Progenitor cell of endocrine pancreas (in vitro differentiated cells): ENCODE data around the gene ZNF33B. TPM values are rescaled to one million over a fixed set of nuclear protein-coding genes. Genes with fewer than 3 reads are reported as not detected.

ENCODE experiments used
- DNase-seq: peaks from one replicate; pipeline ENCODE4 v3.0.0; 2021; ENCODE audit warnings: low spot score; ENCODE audit not compliant: unreplicated experiment
- H3K27ac Mint-ChIP-seq: 2 replicates; pipeline ENCODE4 v1.8.0; 2021; ENCODE audit warnings: mild to moderate bottlenecking, moderate library complexity, mixed read lengths
- H3K27me3 Mint-ChIP-seq: 2 replicates; pipeline ENCODE4 v1.8.0; 2021; ENCODE audit warnings: mixed read lengths
- H3K36me3 Mint-ChIP-seq: 2 replicates; pipeline ENCODE4 v1.8.0; 2022; ENCODE audit warnings: mixed read lengths; ENCODE audit not compliant: insufficient read depth
- H3K4me1 Mint-ChIP-seq: 2 replicates; pipeline ENCODE4 v1.8.0; 2021; ENCODE audit warnings: low read depth, mixed read lengths
- H3K4me3 Mint-ChIP-seq: 2 replicates; pipeline ENCODE4 v1.8.0; 2021; ENCODE audit warnings: low read depth, mild to moderate bottlenecking, moderate library complexity, mixed read lengths
- H3K9me3 Mint-ChIP-seq: 2 replicates; pipeline ENCODE4 v1.8.0; 2021; ENCODE audit warnings: low read depth, mixed read lengths
- total RNA-seq: library from RNA; stranded (reverse); gene quantifications from 2 replicates; pipeline ENCODE4 v1.2.1, GENCODE V29; 2021
- TF ChIP-seq, protein P1 (sequence below): fragments of 200-600 bp; sonication (generic); IDR thresholded peaks from one replicate; pipeline ENCODE4 v1.5.0; 2021; ENCODE audit warnings: antibody characterized with exemption, mild to moderate bottlenecking; ENCODE audit not compliant: unreplicated experiment

The ZNF33B gene
- total RNA-seq, 1 donor from 2014 or later: 54.7 TPM

DNA sequence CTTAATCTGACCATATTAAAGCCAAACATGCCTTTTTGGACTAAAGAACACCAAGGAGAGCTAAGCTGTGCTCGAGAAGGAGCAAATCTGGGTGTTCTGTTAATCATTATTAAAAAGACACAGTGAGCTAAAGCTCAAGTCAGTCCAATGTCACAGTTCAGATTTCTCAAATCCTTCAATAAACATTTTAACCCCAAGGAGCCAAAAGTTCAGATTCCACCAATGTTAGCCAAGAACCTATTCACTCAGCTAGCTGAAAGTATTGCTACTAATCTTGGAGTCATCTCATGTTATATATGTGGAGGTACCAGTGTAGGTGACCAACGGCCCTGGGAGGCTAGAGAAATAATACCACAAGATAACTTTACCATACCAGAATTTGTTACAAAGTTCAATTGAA lies 14.5 kb upstream of the ZNF33B start:
- H3K27me3 Mint-ChIP-seq: no peaks in the 10 kb centered on the region
- no peak overlapping the region for H3K4me3 Mint-ChIP-seq
- no peak overlapping the region for H3K27ac Mint-ChIP-seq
- peaks cover 43% of the 10 kb centered on the region for H3K9me3 Mint-ChIP-seq
- no peak for DNase-seq
- TF ChIP-seq, protein P1, sequence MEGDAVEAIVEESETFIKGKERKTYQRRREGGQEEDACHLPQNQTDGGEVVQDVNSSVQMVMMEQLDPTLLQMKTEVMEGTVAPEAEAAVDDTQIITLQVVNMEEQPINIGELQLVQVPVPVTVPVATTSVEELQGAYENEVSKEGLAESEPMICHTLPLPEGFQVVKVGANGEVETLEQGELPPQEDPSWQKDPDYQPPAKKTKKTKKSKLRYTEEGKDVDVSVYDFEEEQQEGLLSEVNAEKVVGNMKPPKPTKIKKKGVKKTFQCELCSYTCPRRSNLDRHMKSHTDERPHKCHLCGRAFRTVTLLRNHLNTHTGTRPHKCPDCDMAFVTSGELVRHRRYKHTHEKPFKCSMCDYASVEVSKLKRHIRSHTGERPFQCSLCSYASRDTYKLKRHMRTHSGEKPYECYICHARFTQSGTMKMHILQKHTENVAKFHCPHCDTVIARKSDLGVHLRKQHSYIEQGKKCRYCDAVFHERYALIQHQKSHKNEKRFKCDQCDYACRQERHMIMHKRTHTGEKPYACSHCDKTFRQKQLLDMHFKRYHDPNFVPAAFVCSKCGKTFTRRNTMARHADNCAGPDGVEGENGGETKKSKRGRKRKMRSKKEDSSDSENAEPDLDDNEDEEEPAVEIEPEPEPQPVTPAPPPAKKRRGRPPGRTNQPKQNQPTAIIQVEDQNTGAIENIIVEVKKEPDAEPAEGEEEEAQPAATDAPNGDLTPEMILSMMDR: no peak
- H3K4me1 Mint-ChIP-seq: no peaks in the 10 kb centered on the region
- H3K36me3 Mint-ChIP-seq: no peaks in the 10 kb centered on the region

- peaks cover 1% of the 10 kb centered on the region for H3K4me1 Mint-ChIP-seq
- no peaks in the 10 kb centered on the region for H3K36me3 Mint-ChIP-seq
- no peak overlapping the region for H3K27ac Mint-ChIP-seq
- TF ChIP-seq, protein P1: no peak
- no peak for DNase-seq
- no peaks in the 10 kb centered on the region for H3K27me3 Mint-ChIP-seq
- peaks cover 39% of the 10 kb centered on the region for H3K9me3 Mint-ChIP-seq
- H3K4me3 Mint-ChIP-seq: no peak overlapping the region
These were observed 12.0 kb upstream of the ZNF33B start for GRCh38 chr10:42650374-42650773.

DNA sequence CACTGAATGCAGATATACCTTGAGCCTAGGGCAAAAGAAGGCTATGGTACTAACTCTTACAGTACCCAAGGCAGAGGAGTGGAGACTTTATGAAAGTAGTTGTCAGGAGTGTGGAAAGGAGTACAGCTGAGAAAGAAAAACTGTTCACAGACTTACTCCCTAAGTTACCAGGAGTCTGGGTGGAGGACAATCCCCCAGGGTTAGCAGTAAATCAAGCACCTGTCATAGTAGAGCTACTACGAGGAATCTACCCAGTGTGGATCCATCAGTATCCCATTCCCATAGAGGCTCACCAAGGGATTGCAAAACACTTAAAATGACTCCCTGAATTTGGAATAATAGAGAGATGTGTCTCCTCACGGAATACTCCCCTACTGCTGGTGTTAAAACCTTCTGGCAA lies 10.1 kb upstream of the ZNF33B start:
- H3K36me3 Mint-ChIP-seq: no peaks in the 10 kb centered on the region
- H3K9me3 Mint-ChIP-seq: peaks cover 27% of the 10 kb centered on the region
- DNase-seq: no peak
- TF ChIP-seq, protein P1: no peak
- H3K27me3 Mint-ChIP-seq: no peaks in the 10 kb centered on the region
- H3K27ac Mint-ChIP-seq: no peak overlapping the region
- peaks cover 1% of the 10 kb centered on the region for H3K4me1 Mint-ChIP-seq
- H3K4me3 Mint-ChIP-seq: no peak overlapping the region

DNA sequence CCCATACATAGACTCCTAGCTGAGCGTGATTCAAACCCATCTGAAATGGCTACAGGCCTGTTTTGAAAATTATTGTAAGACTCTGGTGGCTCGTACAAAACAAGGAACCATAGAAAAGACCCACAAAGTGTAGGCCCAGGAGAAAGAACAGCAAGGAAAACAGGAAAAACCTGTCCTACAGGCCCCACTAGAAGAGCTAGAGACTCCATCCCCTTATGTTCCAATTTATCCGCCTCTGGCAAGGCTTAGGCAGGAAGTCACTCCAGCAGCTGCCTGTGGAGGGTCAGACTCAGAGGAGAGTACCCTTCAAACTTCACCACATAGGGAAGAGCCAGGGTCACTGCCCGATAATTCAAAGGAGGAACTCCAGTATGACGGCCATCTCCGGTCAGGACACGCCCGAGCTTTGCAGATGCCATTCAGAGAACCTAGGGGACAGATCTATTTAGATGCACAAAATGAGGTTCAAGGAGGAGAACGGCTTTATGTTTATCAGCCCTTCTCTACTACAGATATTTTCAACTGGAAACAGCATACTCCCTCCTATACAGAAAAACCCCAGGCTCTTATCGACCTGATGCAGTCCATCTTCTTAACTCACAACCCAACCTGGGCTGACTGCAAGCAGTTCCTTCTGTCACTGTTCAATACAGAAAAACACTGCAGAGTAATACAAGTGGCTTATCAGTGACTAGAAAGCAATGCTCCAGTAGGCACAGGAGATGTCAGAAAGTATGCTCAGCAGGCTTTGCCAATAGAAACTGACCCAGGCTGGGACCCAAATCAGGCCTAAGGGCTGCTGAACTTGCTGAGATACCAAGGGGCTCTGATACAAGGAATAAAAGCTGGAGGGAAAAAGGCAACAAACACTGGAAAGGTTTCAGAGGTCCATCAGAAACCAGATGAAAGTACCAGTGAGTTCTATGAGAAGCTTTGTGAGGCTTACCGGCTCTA lies 8.6 kb upstream of the ZNF33B start:
- Mint-ChIP-seq H3K9me3 (peaks cover 20% of the 10 kb centered on the region), H3K27me3 (no peaks in the 10 kb centered on the region), H3K4me3 (no peak overlapping the region), H3K27ac (no peak overlapping the region), H3K36me3 (no peaks in the 10 kb centered on the region), H3K4me1 (peaks cover 1% of the 10 kb centered on the region)
- no peak for DNase-seq
- TF ChIP-seq, protein P1: no peak

- no peak overlapping the region for H3K27ac Mint-ChIP-seq
- TF ChIP-seq, protein P1: no peak
- H3K9me3 Mint-ChIP-seq: peaks cover 14% of the 10 kb centered on the region
These were observed 7.8 kb upstream of the ZNF33B start for GRCh38 chr10:42646214-42646613.

More at GRCh38 chr10:42646214-42646613, 7.8 kb upstream of the ZNF33B start:
- Mint-ChIP-seq H3K36me3 (no peaks in the 10 kb centered on the region), H3K4me1 (peaks cover 3% of the 10 kb centered on the region), H3K4me3 (no peak overlapping the region), H3K27me3 (no peaks in the 10 kb centered on the region)
- no peak for DNase-seq
